GM19193 (cell line): Measurements from ENCODE around the gene DNAH3.

ENCODE experiments used
- POLR2A ChIP-seq: IDR thresholded peaks from 4 replicates; pipeline ENCODE4 v1.6.1; 2011; ENCODE audit not compliant: insufficient read depth, insufficient read length; ENCODE audit errors: extremely low read depth

DNAH3 gene, protein sequence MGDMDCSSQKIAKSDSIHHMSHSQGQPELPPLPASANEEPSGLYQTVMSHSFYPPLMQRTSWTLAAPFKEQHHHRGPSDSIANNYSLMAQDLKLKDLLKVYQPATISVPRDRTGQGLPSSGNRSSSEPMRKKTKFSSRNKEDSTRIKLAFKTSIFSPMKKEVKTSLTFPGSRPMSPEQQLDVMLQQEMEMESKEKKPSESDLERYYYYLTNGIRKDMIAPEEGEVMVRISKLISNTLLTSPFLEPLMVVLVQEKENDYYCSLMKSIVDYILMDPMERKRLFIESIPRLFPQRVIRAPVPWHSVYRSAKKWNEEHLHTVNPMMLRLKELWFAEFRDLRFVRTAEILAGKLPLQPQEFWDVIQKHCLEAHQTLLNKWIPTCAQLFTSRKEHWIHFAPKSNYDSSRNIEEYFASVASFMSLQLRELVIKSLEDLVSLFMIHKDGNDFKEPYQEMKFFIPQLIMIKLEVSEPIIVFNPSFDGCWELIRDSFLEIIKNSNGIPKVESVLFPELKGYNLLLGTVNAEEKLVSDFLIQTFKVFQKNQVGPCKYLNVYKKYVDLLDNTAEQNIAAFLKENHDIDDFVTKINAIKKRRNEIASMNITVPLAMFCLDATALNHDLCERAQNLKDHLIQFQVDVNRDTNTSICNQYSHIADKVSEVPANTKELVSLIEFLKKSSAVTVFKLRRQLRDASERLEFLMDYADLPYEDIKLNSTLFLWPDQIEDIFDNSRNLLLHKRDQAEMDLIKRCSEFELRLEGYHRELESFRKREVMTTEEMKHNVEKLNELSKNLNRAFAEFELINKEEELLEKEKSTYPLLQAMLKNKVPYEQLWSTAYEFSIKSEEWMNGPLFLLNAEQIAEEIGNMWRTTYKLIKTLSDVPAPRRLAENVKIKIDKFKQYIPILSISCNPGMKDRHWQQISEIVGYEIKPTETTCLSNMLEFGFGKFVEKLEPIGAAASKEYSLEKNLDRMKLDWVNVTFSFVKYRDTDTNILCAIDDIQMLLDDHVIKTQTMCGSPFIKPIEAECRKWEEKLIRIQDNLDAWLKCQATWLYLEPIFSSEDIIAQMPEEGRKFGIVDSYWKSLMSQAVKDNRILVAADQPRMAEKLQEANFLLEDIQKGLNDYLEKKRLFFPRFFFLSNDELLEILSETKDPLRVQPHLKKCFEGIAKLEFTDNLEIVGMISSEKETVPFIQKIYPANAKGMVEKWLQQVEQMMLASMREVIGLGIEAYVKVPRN (N-terminal part only)

DNA sequence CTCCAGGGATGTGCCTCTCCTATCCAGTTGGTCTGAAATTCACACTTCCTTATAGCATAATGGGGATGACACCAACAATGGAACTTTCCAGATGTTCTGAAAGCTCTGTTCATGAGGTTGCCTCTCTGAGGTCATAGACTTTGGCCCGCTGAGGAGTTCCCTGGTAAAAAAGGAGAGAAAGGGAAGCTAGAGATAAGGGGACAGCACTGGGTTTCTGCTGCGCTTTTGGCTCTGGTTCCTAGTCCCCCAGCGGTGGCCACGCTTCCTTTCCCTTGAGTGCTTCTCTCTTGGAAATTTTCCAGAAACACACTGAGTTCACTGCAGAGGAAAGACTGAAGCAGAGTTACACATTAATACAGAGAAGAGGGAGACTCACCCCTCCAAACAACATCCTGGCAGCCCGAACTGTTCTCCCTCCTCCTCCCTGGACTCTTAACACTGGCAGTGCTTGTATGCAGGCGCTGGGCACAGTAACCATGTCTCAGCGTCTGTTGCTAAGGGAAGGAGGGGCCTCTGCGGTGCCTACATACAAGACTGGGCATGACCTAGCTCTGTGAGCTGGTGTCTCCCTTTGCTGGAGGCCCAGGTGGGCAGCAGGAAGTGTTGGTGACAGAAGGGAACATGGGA is at the start of gene DNAH3:
Gene DNAH3 (minus strand): TSS at position 472 of the 627 bp plus-strand sequence. CDS start 527 bp downstream, outside the sequence.
- no peak for TF ChIP-seq POLR2A

DNA sequence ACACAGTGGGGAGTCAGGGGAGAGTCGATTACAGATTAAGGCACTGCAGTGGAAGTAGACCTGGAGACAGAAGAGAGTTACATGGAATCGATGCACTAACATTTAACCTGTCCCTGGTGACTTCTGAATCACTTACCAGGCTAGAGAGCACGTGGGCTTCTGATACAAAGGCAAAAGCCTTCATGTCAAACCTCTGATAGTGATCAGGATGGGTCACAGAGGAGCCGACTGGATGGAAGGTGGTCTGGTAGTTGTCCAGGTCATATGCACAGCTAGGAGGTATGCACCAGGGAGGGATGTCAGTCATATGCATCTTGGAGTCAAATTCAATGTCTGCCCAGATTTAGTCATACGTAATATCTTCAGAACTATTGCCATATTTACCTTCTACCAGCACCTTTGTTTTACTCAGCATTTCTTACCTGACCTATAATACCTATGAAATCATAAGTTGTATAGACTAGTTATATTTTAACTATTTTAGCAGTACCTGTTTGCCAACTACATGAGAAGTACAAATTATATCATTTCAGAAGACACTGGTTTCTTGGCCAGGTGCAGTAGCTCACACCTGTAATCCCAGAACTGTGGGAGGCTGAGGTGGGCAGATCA is 49.1 kb upstream of the DNAH3 start:
- TF ChIP-seq POLR2A = no peak

DNA sequence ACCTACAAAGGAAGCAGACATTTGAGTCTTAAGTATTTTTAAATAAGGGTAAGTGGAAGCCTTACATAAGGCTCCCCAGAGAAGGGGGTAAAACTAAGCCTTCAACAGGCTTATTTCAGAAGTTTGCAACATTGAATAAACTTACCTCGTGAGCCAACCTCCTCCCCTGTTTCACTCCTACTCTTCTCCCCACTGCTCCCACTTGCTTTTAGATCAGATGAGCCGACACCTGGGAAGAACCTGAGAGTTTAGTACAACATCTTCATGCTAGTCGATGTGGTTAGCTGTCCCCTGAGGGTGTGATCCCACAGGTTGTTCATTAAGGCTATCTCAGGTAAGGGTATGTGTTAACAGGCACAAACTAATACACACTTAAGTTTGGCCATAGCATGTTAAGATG is 47.0 kb upstream of the DNAH3 start:
- no peak for TF ChIP-seq POLR2A

DNA sequence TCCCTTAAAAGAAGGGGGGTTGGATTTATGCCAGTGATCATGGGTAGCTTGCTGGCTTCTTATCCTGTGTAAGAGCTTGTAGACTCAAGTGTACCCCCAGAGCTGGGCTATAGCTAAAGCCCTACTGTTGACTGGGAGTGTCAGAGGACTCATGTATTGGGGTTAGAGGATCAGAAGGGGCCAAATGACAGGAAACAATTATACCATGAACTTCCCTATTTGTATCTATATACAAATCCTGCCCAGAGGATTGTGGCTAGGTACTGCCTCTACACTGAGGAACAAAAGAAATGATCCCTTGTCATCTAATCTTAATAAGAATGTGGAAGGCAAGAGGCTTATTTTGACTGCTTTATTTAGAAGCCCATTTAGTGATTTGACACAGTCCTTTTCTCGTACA is 46.5 kb upstream of the DNAH3 start:
- TF ChIP-seq POLR2A = no peak

DNA sequence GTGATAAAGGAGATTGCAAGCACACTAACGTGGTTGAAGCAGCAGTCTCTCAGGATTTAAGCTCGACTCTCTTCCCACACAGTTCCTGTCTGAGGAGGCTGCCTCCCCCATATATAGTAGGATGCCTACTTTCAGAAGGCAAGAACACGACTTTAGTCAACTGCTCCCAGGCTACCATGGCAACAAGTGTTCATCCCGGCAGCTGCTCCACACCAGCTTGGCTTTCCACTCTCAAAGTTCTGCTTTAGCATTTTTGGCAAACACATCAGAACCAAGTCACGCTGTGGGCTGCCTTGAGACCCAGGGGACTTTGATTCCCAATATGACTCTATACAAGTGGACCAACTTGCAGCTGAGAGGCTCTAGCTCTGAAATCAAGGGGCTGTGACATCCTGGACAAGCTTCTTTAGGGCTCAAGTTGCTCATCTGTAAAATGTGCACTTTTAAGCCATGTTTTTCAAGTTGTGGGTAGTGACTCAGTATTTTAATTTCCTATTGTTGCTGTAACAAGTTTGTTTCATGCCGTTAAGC is 44.2 kb upstream of the DNAH3 start:
- TF ChIP-seq POLR2A = no peak

DNA sequence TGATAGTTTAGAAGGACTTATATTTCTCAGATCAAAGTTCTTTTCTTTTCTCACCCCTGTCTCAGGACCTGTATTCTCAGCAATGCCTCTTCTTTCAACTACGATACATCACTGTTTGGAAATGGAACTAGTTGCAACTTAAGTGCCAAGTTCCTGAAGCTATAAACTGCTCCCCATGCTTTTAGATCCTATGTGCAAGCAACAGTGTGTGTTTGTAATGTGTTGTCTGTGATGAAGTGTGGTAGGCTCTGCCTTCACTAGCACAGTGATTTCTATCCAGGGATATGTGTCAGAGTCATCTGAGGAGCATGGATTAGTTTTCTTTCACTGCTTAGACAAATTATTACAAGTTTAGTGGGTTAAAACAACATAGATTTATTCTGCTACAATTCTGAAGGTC is 42.3 kb upstream of the DNAH3 start:
- TF ChIP-seq POLR2A = no peak

DNA sequence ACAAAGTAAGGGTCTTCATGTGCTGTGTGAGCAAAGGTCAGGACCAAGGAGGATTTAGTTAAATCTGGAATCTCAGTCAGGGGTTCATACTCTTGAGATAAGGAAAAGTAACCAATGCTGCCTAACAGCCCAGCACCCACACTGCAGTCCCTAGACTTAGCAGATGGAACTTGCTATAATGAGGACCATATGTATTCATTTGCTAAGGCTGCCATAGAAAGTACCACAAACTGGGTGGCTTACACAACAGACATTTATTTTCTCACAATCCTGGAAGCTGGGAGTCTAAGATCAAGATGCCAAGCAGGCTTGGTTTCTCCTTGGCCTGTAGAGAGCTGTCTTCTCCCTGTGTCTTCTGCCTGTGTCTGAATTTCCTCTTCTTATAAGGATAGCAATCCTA is 40.0 kb upstream of the DNAH3 start:
- TF ChIP-seq POLR2A = no peak

DNA sequence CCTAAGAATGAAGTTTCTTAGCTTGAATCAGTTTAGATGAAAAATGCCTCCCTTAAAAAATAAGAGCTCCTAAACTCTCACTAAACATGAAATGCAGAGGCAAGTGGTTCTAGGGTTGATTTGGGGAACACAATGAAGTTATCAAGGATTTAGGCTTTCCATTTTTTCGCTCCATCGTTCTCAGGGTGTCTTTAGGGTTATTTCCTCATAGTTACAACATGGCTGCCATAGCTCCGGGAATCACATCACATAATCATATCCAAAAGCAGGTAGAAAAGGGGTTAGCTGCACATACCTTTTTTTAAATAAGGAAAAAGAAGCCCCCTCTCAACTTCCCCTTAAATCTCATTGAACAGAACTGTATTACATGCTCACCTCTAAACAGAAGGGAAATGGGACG is 39.4 kb upstream of the DNAH3 start:
- no peak for TF ChIP-seq POLR2A

DNA sequence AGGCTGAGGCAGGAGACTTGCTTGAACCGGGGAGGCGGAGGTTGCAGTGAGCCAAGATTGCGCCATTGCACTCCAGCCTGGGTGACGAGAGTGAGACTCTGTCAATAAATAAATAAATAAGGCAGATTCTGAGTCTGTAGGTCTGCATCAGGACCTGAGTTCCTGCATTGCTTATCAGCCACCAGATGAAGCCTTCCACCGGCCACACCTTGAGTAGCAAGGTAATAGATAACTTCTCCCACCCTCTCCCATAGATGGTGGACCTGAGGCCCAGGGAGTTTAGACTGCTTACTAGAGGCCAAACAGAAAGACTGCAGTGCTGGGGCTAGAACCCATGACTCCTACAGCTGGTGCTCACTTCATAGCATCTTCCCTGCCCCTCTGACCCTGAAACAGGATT is 38.7 kb upstream of the DNAH3 start:
- no peak for TF ChIP-seq POLR2A

DNA sequence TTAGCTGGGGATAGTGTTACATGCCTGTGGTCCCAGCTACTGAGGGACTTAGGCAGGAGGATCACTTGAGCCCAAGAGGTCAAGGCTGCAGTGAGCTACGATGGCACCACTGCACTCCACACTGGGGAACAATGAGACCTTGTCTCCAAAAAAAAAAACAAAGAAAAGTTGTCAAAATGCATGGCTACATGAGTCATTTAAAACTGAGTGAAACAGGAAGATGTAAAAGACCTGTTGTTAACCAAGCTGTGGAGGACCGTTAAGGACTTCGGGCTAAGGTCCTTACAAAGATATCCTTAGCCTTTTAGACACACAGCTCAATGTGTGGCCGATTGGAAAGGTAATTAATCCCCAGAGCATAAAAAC is 35.7 kb upstream of the DNAH3 start:
- TF ChIP-seq POLR2A = no peak

DNA sequence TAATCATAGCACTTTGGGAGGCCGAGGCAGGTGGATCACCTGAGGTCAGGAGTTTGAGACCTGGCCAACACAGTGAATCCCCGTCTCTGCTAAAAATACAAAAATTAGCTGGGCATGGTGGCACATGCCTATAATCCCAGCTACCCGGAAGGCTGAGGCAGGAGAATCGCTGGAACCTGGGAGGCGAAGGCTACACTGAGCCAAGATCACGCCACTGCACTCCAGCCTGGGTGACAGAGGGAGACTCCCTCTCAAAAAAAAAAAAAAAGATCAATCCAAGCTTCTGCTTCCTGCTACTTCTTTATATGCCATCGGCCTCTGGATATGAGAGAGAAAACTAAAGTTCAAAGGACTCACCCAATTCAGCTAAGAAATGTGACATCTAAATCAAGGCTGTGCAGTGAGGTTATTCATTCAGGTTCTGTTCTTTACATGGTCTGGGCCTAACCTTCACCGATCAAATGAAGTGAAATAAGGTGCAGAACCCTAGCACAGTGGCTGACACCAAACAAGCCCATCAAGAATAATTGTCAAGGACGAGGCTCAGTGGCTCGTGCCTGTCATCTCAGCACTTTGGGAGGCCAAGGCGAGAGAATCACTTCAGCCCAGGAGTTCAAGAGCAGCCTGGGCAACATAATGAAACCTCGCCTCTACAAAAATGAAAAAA is 35.1 kb upstream of the DNAH3 start:
- no peak for TF ChIP-seq POLR2A

DNA sequence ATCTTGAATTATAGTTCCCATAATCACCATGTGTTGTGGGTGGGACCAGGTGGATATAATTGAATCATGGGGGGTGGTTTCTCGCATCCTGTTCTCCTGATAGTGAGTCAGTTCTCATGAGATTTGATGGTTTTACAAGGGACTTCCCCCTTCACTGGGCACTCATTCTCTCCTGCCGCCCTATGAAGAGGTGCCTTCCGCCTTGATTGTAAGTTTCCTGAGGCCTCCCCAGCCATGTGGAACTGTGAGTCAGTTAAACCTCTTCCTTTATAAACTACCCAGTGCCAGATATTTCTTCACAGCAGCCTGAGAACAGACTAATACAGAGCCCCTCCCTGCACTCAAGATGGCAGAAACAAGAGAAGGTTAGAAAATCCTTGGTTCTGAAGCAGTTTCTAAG is 34.2 kb upstream of the DNAH3 start:
- TF ChIP-seq POLR2A = no peak

DNA sequence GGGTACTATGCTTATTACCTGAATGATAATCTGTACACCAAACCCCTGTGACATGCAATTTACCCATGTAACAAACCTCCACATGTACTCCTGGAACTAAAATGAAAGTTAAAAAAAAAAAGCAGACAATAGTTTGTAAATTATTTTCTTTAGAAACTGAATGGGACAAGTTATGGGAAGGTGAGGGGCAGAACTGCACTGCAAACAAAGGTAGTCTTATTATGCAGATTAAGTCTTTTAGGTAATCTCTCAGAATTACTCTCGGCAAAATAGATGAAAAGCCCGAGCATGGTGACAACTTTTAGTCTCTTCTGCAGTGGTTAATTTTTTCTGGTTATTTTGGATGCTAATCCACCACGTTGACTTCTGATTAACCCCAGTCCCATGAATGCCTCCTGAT is 33.3 kb upstream of the DNAH3 start:
- TF ChIP-seq POLR2A = no peak

DNA sequence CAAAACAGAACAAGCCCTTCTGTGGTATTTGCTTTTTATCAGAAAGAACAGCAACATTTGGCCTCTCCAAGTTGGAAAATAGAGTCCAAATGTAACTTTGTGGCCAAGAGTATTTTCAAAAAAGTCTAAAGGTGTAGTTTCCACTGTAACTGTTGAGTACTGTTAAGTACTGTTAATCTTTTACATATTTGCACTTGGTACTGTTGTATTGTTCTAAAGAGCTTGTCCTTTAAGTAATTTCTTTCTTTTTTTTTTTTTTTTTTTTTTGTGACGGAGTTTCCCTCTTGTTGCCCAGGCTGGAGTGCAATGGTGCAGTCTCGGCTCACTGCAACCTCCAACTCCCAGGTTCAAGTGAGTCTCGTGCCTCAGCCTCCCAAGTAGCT is 29.3 kb upstream of the DNAH3 start:
- TF ChIP-seq POLR2A = no peak
